Skeletal muscle tissue (tissue), 4 donors: ENCODE data around the gene KATNB1. TPM values are rescaled to one million over a fixed set of nuclear protein-coding genes. Genes with fewer than 3 reads are reported as not detected.
"Not testable (repeated sequence)": the region's sequence is repeated elsewhere in the genome, so short reads cannot be mapped to it uniquely, and the experiment has no call there.

Source experiments
- H3K27ac ChIP-seq: one replicate; pipeline ENCODE4 v1.7.0; 2013; ENCODE audit warnings: mild to moderate bottlenecking, low read depth, low read length, inconsistent platforms
- H3K27me3 ChIP-seq, 3 donors: one replicate each; pipeline ENCODE4 v1.7.0; 2013; ENCODE audit warnings: low read length in 3 of 3; ENCODE audit not compliant: control insufficient read depth in 3 of 3, insufficient read depth in 3 of 3
- H3K36me3 ChIP-seq, 3 donors: one replicate each; pipeline ENCODE4 v1.7.0; 2013; ENCODE audit warnings: low read length in 3 of 3; ENCODE audit not compliant: control insufficient read depth in 3 of 3, insufficient read depth in 3 of 3
- H3K4me1 ChIP-seq, 3 donors: one replicate each; pipeline ENCODE4 v1.7.0; 2013; ENCODE audit warnings: low read length in 3 of 3, mild to moderate bottlenecking in 3 of 3; ENCODE audit not compliant: control insufficient read depth in 3 of 3, insufficient read depth in 3 of 3
- H3K4me3 ChIP-seq, 3 donors: one replicate each; pipeline ENCODE4 v1.7.0; 2013; ENCODE audit warnings: low read length in 3 of 3
- H3K9ac ChIP-seq, 3 donors: one replicate each; pipeline ENCODE4 v1.7.0; 2013; ENCODE audit warnings: low read length in 3 of 3, mild to moderate bottlenecking in 3 of 3, moderate library complexity in 2 of 3, low read depth in 1 of 3
- H3K9me3 ChIP-seq, 3 donors: one replicate each; pipeline ENCODE4 v1.7.0; 2013; ENCODE audit warnings: low read length in 3 of 3; ENCODE audit not compliant: control insufficient read depth in 3 of 3
- total RNA-seq: library from RNA; depleted of rRNA; stranded (reverse); fragments of >200 nt; gene quantifications from one replicate; pipeline ENCODE4 v1.2.3, GENCODE V29; 2014
- donor health status: Osteomylitis.

Gene KATNB1
- total RNA-seq, 1 donor from 2014 or later: 24.0 TPM

DNA sequence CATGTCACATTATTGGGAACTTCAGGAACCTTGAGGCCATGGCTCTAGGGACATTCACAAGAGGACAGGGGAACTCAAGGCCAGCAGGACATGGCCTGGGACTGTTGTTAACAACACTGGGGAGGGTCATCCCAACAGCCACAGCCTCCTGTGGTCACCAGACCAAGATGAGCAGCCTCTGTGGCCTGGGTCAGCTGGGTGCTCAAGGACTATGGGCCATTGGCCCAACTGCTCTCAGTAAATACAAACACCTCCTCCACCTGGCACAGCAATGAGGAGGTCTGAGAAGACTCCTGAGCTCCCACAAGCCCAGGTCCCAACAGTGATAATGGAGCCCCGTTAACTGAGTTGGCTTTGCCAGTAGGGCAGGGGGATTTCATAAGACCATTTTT is 45.8 kb downstream of the KATNB1 start:
- Histone ChIP-seq H3K27ac (no peak overlapping the region), H3K9me3 (no peaks in the 10 kb centered on the region), H3K4me3 (no peak overlapping the region), H3K27me3 (no peaks in the 10 kb centered on the region), H3K4me1 (peaks cover 0 to 5% (median 4%) of the 10 kb centered on the region in 3 donors), H3K9ac (no peak overlapping the region), H3K36me3 (peaks cover 0 to 4% (median 3%) of the 10 kb centered on the region in 3 donors)

DNA sequence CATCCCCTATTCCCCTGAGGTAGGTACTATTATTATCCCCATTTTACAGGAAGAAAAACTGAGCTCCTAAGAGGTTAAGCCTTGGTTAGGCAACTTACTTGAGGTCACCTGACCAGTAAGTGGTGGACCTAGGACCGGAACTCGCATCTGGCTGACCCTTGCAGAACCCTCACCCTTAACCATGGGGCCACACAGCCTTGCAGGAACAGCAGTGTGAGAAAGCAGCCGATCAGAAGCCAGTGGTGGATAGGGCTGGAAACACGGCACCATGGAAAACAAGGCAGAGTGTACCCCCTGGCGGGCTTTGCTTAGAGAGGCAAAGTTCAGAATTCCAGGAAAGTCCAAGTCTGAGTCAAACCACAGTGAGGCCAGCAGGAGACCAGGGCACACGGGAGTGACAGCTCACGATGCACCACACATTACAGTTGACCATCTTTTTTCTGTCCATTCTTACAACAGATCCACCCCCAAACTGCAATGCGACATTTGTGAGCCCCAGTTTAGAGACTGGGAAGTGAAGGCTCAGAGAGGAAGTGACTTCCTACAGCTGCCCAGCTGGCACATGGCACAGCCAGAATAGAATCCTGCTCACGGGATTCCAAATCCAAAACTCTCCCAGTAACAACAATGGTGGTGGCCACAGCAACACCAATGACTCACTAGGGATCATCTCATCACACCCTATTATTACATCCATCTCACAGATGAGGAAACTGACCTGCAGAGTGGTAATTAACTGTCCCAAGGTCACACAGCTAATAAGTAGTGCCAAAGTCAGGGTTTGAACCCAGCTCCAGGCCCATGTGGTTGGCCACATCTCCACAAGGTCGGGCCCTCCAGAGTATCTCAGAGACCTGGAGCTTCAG is 46.4 kb downstream of the KATNB1 start:
- Histone ChIP-seq H3K36me3 (peaks cover 0 to 4% (median 0%) of the 10 kb centered on the region in 3 donors), H3K4me1 (peaks cover 6 to 11% (median 10%) of the 10 kb centered on the region in 3 donors), H3K27me3 (no peaks in the 10 kb centered on the region), H3K27ac (no peak overlapping the region), H3K9ac (no peak overlapping the region), H3K4me3 (no peak overlapping the region), H3K9me3 (no peaks in the 10 kb centered on the region)

DNA sequence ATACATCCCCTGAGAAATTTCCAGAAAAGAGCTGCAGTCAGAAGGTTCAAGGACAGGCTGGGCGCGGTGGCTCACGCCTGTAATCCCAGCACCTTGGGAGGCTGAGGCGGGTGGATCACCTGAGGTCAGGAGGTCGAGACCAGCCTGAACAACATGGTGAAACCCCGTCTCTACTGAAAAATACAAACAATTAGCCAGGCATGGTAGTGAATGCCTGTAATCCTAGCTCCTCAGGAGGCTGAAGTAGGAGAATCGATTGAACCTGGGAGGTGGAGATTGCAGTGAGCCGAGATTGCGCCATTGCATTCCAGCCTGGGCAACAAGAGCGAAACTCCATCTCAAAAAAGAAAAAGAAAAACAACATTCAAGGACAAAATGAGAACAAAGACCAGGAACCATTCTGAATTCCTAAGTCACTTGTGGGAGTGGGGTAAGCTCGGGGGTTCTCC is 47.1 kb downstream of the KATNB1 start:
- not testable (repeated sequence) for H3K9me3 ChIP-seq, H3K9ac ChIP-seq, H3K27me3 ChIP-seq, H3K27ac ChIP-seq, H3K36me3 ChIP-seq, H3K4me3 ChIP-seq
- peaks cover 8 to 18% (median 15%) of the 10 kb centered on the region in 3 donors for H3K4me1 ChIP-seq

DNA sequence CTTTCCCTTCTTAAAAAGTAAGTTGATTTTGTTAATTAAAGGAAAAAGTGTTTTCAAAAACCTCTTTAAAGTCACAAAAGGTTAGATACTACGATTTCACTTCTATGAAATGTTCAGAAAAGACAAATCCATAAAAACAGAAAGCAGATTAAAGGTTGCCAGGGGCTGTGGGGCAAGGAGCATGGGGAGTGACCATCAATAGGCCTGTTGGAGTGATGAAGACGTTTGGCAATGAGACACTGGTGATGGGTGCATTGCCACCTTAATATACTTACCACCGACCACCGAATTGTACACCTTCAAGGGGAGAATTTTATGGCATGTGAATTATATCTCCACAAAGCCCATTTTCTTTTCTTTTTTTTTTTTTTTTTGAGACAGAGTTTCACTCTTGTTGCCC is 47.5 kb downstream of the KATNB1 start:
- peaks cover 8 to 19% (median 15%) of the 10 kb centered on the region in 3 donors for H3K4me1 ChIP-seq
- H3K9ac ChIP-seq: no peak overlapping the region
- no peak overlapping the region for H3K4me3 ChIP-seq
- H3K36me3 ChIP-seq: peaks cover 0 to 4% (median 0%) of the 10 kb centered on the region in 3 donors
- no peak overlapping the region for H3K27ac ChIP-seq
- H3K9me3 ChIP-seq: no peaks in the 10 kb centered on the region
- no peaks in the 10 kb centered on the region for H3K27me3 ChIP-seq

DNA sequence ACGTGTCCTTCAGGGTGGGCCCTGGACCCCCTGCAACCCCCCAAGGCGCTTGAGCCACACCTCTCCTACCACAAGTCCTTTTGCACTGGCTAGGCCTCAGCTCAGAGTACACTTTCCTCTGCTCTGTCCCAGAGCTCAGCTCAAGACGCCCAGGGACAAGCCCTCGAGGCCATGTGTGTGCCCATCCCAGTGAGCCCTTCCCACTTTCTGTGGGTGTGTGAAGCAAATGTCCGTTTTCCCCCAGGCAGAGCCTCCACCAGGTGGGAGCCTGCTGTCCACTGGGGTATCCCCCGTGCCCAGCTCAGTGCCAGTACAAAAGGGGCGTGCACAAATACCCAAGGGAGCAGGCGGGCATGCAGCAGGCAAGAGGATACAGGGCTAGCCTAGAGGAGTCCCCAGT is 48.3 kb downstream of the KATNB1 start:
- Histone ChIP-seq H3K9ac (no peak overlapping the region), H3K27ac (no peak overlapping the region), H3K36me3 (peaks cover 0 to 4% (median 0%) of the 10 kb centered on the region in 3 donors), H3K9me3 (no peaks in the 10 kb centered on the region), H3K27me3 (no peaks in the 10 kb centered on the region), H3K4me3 (no peak overlapping the region), H3K4me1 (peaks cover 8 to 19% (median 18%) of the 10 kb centered on the region in 3 donors)

DNA sequence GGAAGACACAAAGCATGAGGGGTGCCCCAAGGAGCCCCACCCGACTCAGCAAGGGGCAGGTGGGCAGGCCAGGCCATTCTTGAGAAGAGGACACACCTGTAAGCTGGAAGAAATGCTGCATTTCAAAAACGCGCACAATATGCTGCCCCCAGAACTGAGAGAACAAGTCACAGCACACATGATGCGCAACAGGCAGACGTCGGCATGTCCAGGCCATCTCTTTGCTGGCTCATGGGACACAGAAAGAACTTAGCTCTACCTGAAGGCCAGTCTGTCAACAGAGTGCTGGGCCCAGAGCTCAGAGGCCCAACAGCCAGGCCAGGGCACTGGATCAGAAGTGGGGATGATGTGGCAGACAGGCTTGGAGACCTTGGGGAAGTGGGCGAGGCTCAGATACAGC is 48.8 kb downstream of the KATNB1 start:
- Histone ChIP-seq H3K4me1 (peaks cover 8 to 19% (median 18%) of the 10 kb centered on the region in 3 donors), H3K4me3 (no peak overlapping the region), H3K27me3 (no peaks in the 10 kb centered on the region), H3K9ac (no peak overlapping the region), H3K9me3 (no peaks in the 10 kb centered on the region), H3K36me3 (peaks cover 0 to 4% (median 0%) of the 10 kb centered on the region in 3 donors), H3K27ac (no peak overlapping the region)

DNA sequence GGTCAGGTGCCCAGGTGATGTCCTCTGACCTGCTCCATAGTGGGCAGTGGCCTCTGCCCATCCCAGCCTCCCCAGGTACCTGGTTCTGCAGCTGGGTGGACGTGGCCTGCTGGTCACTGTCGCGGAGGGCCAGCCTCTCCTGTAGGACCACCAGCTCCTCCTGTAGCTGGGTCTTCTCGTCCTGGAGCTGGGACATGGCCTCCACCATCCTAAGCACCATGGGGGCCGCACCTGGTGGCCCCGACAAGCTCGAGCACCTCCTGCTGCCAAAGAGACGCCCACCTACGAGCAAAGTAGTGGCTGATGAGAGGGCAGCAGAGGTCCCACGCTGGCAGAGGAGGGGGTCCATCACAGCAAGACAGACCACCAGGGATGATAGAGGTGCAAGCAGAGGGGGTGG is 49.8 kb downstream of the KATNB1 start:
- H3K4me3 ChIP-seq: no peak overlapping the region
- H3K36me3 ChIP-seq: peaks cover 0 to 4% (median 0%) of the 10 kb centered on the region in 3 donors
- no peaks in the 10 kb centered on the region for H3K27me3 ChIP-seq
- no peaks in the 10 kb centered on the region for H3K9me3 ChIP-seq
- no peak overlapping the region for H3K27ac ChIP-seq
- H3K4me1 ChIP-seq: peaks cover 8 to 19% (median 19%) of the 10 kb centered on the region in 3 donors
- no peak overlapping the region for H3K9ac ChIP-seq

DNA sequence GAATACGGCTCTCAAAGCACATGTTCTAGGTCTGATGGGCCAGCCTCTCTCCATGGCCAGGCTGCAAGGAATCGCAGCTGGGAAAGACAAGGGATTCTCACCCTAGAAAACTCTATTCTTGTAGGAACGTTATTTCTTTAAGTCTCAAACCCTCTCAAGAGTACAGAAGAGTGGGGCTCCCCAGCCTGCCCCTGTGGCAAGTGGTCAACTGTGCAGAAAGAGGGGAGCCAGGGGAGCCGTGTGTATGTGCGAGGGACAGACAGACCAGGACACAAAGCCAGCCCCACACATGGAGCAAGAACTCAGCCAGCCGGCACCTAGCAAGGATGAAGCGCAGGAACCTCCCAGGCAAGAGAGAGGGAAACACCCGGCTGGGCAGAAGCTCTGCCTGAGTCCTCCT is 50.4 kb downstream of the KATNB1 start:
- Histone ChIP-seq H3K36me3 (peaks cover 0 to 4% (median 0%) of the 10 kb centered on the region in 3 donors), H3K4me3 (no peak overlapping the region), H3K4me1 (peaks cover 13 to 24% (median 24%) of the 10 kb centered on the region in 3 donors), H3K27me3 (no peaks in the 10 kb centered on the region), H3K9ac (no peak overlapping the region), H3K9me3 (no peaks in the 10 kb centered on the region), H3K27ac (no peak overlapping the region)

DNA sequence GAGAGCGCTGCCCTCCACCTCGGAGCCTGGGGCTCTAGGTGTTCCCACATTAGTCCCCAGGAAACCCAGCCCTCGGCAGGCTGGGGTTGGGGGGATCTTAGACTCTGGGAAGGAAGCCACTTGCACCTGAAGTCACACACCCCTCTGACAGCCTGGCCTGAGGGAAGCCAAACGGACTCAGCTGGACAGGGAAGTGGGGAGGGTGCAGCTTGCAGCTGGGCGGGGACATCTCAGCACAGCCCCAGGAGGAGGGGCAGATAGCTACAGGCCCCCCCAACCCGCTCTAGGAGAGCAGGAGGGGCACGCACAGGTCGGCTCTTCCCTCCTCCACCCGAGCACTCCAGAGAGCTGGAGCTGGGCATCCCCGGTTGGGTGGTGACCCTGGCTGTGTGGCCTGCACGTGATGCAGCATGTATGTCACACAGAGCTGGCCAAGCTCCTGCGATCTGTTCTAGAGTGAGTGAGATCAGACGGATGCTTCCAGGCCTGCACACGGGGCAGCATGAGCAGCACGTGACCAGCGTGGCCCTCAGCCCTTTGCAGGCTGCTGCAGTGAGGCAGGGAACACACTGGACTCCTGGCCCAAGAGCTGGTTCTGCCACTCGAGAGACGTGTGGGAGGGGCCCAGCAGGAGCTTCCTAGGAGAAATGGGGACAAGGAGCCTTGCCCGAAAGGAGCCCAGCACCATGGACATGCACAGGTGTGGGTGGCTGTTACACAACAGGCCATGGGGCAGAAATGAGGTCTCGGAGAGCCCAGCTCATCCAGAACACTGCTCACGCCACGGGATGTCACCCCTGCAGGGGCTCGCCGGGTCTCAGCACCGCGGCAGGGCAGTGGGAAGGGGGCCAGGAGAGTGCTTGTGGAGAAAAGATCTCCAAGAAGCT is 51.3 kb downstream of the KATNB1 start:
- H3K9me3 ChIP-seq: no peaks in the 10 kb centered on the region
- H3K4me3 ChIP-seq: peak overlapping the region in 1 of 3 donors; percentile 6
- peaks cover 22 to 34% (median 34%) of the 10 kb centered on the region in 3 donors for H3K4me1 ChIP-seq
- H3K27me3 ChIP-seq: no peaks in the 10 kb centered on the region
- H3K9ac ChIP-seq: peak overlapping the region in 2 of 3 donors; percentile 10 to 45
- H3K27ac ChIP-seq: peak overlapping the region; percentile 3
- H3K36me3 ChIP-seq: peaks cover 0 to 4% (median 0%) of the 10 kb centered on the region in 3 donors
